Prostate gland (tissue), 2 donors: ENCODE data around the gene ATAD1.

Experiments used
- CTCF ChIP-seq, 4 experiments: fragments of 200-600 bp in 2 of 4; fragments of 450-650 bp in 2 of 4; sonication (generic) in 2 of 4; IDR thresholded peaks; 1 replicate in 3 of 4; 2 replicates in 1 of 4; pipeline ENCODE4 v1.5.1; 2016 to 2019; ENCODE audit warnings: antibody characterized with exemption in 4 of 4, mild to moderate bottlenecking in 2 of 4, moderate library complexity in 2 of 4
- POLR2A ChIP-seq: fragments of 450-650 bp; IDR thresholded peaks from one replicate; pipeline ENCODE4 v1.6.1; 2016; ENCODE audit warnings: antibody characterized with exemption, mild to moderate bottlenecking

- TF ChIP-seq CTCF (IDR thresholded peaks at IDR 0.05): no peak
- TF ChIP-seq POLR2A: no peak
Measured at GRCh38 chr10:87827681-87828080, 9.7 kb upstream of the ATAD1 start.
